Jurkat, Clone E6-1 (cell line): ENCODE data around the gene EIF4E2.

Experiments used
- DNase-seq: peaks from one replicate; pipeline ENCODE4 v3.0.0-alpha.2; 2011; ENCODE audit warnings: low read depth, low spot score
- H3K4me3 ChIP-seq: 2 replicates; pipeline ENCODE4 v1.5.1; 2011; ENCODE audit warnings: mild to moderate bottlenecking, low read length, control low read depth, moderate library complexity

Gene EIF4E2

GRCh38 chr2:232584238-232584637, 33.7 kb downstream of the EIF4E2 start:
- H3K4me3 ChIP-seq: no peak overlapping the region
- DNase-seq: no peak

- no peak for DNase-seq
- no peak overlapping the region for H3K4me3 ChIP-seq
These were observed 36.5 kb downstream of the EIF4E2 start for GRCh38 chr2:232586943-232587505.

DNA sequence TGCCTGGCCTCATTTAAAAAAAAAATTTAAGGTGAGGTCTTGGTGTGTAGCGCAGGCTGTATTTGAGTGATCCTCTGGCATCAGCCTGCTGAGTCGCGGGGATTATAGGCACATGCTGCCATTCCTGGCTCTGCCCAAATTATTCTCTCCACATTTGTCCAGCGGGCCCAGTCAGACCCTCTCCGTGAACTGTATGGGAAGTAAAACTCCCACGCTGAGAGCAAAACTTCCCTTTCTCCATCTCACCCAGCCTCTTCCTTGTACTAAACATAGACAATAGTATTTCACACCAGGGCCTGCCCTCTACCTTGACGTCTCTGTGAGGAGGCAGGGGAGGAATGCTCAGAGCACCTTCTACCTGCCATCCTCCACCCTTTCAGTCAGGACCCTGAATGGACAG, 37.0 kb downstream of the EIF4E2 start:
- DNase-seq: no peak
- H3K4me3 ChIP-seq: no peak overlapping the region

DNA sequence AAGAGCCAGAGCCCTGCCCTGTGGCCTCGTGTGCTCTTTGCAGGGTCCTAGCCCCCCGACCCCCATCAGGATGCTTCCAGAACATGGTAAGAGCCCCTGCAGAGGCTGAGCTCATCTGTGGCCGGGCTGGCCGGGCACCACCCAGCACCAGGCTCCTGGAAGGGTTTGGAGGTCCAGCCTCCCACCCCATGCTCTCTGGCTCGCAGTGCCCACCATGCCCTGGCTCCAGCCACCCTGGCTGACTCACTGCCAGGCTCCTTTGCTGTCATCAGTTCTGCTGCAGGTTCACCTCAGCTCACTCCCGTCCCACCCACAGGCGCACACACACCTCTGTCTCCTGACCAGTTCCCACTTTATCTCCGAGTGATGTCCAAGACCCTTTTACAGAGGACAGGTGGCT, 37.5 kb downstream of the EIF4E2 start:
- DNase-seq: no peak
- H3K4me3 ChIP-seq: no peak overlapping the region

- no peak for DNase-seq
- H3K4me3 ChIP-seq: no peak overlapping the region
These were observed 38.4 kb downstream of the EIF4E2 start for GRCh38 chr2:232588680-232589585.

DNA sequence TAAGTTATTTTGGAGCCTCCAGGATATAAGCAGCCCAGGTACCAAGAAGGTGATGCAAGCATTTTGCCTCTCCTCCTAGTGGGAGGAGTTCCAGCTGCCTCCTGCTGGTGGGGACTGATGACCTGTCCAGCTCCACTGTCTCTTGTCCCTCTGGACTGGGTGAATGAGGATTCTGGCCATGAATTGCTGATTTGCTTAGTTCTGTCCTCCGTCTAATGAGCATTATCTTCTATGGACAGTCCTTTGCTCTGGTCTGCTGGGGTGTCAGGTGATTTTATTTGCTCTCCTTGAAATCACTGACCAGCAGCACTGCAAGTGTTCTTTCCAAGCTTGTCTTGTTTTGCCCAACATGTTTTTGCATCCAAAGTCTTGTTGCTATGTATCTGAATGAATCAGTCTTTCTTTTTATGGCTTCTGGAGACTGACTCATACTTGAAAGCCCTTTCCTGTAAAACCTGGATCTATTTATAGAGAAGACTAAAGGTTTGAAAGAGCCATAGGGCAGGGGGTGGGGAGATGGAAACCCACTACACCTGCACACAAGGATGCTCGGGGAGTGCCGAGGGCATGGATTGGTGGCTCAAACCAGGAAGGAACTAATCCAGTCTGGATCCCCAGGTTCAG, 42.4 kb downstream of the EIF4E2 start:
- DNase-seq: no peak
- no peak overlapping the region for H3K4me3 ChIP-seq

GRCh38 chr2:232593982-232594381, 43.5 kb downstream of the EIF4E2 start:
- no peak for DNase-seq
- no peak overlapping the region for H3K4me3 ChIP-seq

- no peak overlapping the region for H3K4me3 ChIP-seq
- no peak for DNase-seq
These were observed 47.0 kb downstream of the EIF4E2 start for GRCh38 chr2:232597362-232598079.

DNA sequence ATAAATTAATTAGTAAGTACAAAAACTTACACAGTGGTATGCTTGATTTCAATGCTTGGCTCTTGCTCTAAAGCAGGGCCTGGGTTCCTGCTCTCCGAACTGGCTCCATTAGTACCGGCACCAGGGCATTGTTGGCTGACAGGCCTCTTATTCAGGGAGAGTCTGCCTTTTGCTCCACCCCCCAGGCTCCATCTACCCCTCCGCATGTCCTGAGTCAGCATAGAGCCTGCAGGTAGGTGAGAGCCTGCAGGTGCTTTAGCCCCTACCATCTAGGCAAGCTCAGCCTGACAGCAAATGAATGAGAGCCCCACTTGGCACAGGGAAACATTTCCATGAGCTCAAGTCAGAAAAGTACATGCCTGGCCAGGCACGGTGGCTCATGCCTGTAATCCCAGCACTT, 47.8 kb downstream of the EIF4E2 start:
- DNase-seq: no peak
- no peak overlapping the region for H3K4me3 ChIP-seq

- no peak for DNase-seq
- H3K4me3 ChIP-seq: no peak overlapping the region
These were observed 49.7 kb downstream of the EIF4E2 start for GRCh38 chr2:232600053-232600773.

DNA sequence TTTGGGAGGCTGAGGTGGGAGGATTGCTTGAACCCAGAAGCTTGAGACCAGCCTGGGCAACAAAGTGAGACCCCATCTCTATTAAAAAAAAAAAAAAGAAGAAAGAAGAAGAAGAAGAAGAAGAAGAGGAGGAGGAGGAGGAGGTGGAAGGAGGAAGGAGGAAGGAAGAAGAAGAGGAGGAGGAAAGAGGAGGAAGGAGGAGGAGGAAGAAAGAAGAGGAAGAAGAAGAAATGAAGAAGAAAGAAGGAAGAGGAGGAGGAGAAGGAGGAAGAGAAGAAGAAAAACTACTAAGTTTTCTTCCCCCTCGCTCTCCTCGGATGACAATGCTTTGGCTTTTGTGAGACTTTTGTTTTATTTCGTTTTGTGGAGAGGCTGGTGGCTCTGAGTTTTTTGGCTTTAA, 52.8 kb downstream of the EIF4E2 start:
- no peak overlapping the region for H3K4me3 ChIP-seq
- no peak for DNase-seq

GRCh38 chr2:232604535-232604934, 54.0 kb downstream of the EIF4E2 start:
- no peak for DNase-seq

GRCh38 chr2:232607011-232607410, 56.5 kb downstream of the EIF4E2 start:
- H3K4me3 ChIP-seq: no peak overlapping the region
- no peak for DNase-seq

More at GRCh38 chr2:232604535-232604934, 54.0 kb downstream of the EIF4E2 start:
- no peak overlapping the region for H3K4me3 ChIP-seq

GRCh38 chr2:232609607-232610006, 59.1 kb downstream of the EIF4E2 start:
- no peak overlapping the region for H3K4me3 ChIP-seq
- no peak for DNase-seq

DNA sequence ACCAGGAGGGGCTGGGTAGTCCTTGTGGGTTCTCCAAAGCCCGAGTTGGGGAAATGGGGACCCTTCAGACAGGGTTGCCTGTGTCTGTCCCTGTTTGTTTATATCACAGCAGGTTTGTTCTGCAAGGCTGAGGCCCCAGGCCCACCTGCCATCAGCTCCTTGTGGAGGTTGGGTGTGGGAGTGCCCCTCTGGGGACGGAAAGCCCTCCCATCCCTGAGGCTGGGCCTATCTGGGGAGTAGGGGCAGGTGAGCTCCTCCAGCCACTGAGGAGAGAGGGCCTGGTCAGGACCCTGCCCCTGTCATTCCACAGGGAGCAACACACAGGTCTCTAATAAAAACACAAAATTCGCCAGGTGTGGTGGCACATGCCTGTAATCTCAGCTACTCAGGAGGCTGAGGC, 59.6 kb downstream of the EIF4E2 start:
- H3K4me3 ChIP-seq: no peak overlapping the region
- no peak for DNase-seq

GRCh38 chr2:232611061-232611460, 60.6 kb downstream of the EIF4E2 start:
- no peak for DNase-seq
- H3K4me3 ChIP-seq: no peak overlapping the region

DNA sequence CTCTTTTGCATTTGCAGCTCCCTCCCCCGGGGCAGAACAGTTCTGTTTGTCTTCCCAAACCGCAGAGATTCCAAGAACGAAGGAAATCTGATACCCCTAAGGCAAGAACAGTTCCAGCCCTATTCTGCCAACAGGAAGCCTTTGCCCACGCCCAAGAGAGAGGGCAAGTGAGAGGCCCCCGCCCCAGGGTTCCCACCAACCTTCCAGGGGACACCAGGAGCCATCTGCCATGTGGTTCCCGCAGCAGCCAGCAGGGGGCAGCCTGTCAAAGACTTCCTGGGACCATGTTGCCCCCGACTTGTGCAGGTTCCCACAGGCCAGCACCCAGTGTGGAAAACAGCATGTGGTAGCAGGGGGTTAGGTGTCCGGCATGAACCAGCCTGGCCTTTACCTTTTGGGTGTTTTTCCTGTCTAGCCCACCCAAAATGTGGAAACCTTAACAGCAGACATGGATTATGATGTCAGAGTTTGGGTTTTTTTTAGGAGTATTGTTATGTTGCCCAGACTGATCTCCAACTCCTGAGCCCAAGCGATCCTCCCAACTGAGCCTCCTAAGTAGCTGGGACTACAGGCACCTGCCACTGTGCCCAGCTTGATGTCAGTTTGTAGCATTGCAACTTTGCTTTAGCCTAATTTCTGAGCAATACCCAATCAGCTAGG, 61.2 kb downstream of the EIF4E2 start:
- H3K4me3 ChIP-seq: no peak overlapping the region
- DNase-seq: peak; percentile 45

GRCh38 chr2:232613538-232614134, 63.1 kb downstream of the EIF4E2 start:
- DNase-seq: no peak
- H3K4me3 ChIP-seq: no peak overlapping the region
